Left renal cortex interstitium (tissue), 4 donors: ENCODE data around the gene LGSN. TPM values are rescaled to one million over a fixed set of nuclear protein-coding genes. Genes with fewer than 3 reads are reported as not detected.
"Not testable (repeated sequence)": the region's sequence is repeated elsewhere in the genome, so short reads cannot be mapped to it uniquely, and the experiment has no call there.

Experiments used
- DNase-seq, 4 donors: peaks; one replicate each; pipeline ENCODE4 v3.0.0-alpha.2; 2013; ENCODE audit warnings: low read depth in 4 of 4, low spot score in 2 of 4, missing footprints in 1 of 4
- polyA plus RNA-seq, 4 donors: library from polyadenylated mRNA; unstranded; fragments of 120-200 nt; gene quantifications; one replicate each; pipeline ENCODE4 v1.2.1, GENCODE V29; 2013; ENCODE audit not compliant: insufficient read length in 4 of 4

The LGSN gene
- polyA plus RNA-seq, 4 donors, result 0.41 to 1.5 (median 0.82) TPM

DNA sequence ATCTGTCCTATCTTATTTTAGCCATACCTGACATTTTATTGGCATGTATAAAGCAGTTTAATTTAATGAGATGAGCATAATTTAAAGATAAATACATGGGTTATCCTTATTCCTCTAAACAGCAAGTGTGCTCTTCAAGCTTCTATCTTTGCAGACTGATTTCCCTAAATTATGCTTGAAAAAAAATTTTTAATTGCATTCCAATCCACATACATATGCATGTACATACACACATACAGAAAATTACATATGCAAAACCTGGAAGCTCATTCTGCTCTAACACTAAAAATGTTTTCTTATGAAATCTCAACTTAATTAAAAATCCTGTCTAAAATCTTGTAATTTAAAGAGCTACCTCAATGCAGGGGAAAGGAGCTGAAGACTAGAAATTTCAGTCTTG is 73.2 kb downstream of the LGSN start:
- no peak for DNase-seq

GRCh38 chr6:63245909-63246308 is 73.9 kb downstream of the LGSN start:
- DNase-seq, result no peak

DNA sequence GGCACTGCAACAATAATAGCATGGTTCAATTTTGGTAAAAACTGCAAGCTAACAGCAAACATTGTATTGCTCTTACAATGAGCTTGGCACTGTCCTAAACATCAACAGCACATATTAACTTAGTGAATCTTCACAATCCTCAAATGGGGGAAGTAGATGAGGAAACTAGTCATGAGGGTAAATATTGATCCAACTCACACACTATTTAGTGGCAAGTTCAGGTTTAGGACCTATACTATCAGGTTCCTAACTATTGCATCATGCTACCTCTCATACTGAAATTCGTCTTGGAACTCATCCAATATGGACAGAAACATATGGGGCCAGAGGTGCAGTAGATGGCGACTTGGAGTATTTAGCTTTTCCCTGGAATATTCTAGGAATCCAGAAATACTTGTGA is 74.4 kb downstream of the LGSN start:
- no peak for DNase-seq

- no peak for DNase-seq
Observed at GRCh38 chr6:63236398-63236817, 83.4 kb downstream of the LGSN start.

DNA sequence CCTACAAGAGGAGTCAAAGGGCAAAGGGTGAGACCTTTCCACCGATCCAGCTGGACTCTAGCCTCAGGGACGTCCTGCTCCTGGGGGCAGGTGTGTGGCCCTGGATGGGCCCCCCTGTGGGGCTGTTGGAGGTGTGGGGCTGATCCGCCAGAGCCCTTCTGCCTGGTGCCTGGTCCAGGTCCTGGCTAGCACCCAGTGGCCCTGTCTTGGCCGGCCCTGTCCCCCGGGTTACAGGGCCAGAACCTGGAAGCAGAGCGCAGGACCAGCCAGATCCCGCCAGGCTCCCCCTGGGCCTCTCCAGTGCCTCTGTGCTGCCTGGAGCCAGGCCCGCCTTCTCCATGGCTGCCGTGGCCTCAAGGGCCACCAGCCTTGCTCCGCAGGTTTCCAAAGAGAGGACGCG is 89.3 kb downstream of the LGSN start:
- not testable (repeated sequence) for DNase-seq

DNA sequence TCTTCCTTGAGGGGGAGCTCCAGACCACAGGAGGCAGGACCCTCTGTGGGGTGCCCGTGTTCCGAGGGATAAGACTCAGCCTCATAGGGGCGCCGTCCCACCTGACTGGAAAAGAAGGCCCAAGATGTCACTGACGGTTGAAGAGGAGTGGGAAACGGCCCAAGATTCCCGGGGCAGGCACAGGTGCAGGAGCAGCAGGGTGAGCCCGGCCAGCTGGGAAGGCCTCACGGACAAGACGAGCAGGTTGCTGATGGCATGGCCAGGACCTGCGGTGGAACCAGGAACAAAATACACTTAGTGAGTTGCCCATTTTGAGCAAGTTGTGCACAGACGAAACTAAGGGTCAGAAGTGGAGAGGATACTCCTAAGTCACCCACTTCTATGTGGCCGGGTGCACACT is 89.8 kb downstream of the LGSN start:
- DNase-seq, result not testable (repeated sequence)

DNA sequence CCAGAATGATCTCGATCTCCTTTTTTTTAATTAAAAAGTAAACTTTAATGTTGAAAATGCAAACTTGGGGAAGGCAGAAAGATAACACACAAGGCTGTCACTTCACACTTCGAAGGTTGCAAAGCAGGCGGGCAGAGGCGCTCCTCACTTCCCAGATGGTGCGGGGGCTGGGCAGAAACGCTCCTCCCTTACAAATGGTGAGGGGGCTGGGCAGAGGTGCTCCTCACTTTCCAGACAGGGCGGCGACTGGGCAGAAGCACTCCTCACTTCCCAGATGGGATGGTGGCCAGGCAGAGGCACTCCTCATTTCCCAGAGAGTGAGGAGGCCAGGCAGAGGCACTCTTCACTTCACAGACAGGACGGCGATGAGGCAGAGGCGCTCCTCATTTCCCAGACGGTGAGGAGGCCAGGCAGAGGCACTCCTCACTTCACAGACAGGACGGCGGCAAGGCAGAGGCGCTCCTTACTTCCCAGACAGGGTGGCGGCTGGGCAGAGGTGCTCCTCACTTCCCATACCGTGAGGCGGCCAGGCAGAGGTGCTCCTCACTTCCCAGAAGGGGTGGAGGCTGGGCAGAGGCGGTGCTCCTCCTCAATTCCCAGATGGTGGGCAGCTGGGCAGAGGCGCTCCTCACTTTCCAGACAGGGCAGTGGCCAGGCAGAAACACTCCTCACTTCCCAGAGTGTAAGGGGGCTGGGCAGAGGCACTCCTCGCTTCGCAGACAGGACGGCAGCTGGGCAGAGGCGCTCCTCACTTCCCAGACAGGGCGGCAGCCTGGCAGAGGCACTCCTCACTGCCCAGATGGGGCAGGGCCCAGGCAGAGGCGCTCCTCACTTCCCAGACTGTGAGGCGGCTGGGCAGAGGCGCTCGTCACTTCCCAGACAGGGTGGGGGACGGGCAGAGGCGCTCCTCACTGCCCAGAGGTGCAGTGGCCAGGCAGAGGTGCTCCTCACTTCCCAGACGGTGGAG is 91.6 kb downstream of the LGSN start:
- DNase-seq, result not testable (repeated sequence)

DNA sequence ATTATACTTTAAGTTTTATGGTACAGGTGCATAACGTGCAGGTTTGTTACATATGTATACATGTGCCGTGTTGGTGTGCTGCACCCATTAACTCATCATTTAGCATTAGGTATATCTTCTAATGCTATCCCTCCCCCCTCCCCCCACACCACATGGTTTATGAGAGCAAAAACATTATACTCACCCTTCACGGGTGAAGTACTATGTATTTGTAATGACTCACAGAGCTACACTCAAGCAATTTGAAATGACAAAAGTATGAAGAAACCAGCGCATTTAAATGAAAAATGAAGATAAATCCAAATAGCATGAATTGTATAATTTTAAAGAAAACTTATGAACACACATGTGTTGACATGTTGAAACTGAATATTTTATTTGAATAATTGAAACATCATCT is 93.8 kb downstream of the LGSN start:
- DNase-seq, result not testable (repeated sequence)

Other genes starting within 250 kb of the LGSN start
- 1 to 10 TPM in 2 of 4 donors, under 1 TPM in 2; 0.56 to 5.0 (median 1.4) TPM for gene FKBP1C, start 108.5 kb downstream of the LGSN start, polyA plus RNA-seq